ENCODE measurements around the gene CEBPE.
A peak's percentile ranks its signal among the peaks of the same experiment; 100 is the strongest.

Gene CEBPE

DNA sequence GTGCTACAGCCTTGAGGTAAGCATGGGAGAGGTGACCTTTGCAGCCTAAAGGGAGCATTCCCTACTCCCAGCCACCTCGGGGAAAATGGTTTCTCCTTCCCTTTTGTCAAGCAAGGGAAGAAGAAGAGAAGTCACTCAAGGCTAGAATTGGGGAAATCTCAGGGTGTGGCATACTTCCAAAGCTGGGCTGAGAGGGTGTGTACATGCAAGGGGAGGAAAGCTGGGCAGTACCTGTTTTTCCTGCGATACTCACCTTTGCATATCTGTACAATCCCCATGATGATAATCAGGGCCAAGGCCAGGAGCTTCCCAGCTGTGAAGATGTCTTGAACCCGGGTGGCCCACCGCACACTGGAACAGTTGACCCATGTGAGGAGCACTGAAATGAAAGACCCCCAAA is 23.8 kb upstream of the CEBPE start:
- no peak for DNase-seq

DNA sequence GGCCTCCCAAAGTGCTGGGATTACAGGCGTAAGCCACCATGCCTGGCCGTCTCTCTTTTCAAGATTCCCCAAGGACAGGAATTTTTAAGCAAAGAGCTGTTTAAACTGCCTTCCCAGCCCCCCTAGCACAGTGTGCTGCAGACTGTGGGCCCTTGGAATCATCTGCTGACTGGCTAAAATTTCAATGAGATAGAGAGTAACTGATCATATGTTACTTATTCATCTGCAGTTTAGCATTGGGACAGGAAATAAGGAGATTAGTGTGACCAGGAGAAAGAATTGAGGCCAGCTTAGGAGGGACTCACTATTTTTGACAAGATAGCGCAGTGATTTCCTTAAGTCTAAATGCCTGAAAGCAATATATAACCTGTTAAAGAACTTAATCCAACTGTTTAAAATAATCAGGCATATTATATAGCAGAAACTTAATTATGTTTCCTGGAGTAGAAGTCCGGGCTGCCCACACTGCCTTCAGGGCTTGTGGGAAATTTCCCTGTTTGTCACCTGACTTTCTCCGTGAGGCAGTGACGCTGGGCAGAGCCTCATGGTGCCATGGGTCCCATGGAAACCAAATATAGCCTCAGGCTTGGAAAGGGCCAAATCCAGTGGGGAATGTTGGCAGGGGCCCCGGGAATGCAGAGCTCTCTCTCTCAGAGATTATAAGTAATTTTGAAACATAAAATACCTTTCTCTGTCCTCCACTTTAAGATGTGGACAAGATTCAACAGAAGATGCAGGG is 22.8 kb upstream of the CEBPE start:
- DNase-seq = no peak

DNA sequence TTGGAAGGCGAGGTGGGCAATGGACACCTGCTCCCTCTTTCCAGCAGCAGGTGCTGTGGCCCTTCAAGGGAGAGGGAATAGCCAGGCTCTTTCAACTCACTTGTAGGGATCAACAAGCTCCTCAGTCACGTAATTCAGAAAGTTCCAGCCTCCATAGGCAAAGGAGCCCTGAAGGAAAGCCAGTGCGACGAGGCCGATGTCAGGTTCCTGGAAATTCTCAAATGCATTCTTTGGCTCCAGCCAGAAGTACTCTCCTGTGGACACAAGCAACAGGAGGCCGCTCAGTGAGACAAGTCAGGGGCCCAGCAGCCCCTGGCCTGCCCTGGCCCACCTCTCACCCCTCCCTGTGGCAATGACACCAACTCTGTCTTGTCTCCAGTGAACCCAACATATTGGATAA is 21.3 kb upstream of the CEBPE start:
- no peak for DNase-seq

DNA sequence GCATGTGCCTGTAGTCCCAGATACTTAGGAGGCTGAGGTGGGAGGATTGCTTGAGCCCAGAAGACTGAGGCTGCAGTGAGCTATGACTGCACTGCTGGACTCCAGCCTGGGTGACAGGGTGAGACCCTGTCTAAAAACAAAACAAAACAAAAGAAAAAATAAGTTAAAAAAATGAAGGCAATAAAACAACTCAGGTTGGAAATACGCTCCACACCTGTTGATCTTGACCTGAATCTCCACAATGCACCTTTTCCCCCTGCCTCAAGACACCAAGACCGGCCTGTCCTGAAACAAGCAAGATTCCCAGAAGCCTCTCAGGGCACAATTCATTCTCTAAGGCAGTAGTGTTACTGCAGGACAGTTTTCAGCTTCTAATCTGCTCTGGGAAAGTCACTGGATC is 20.8 kb upstream of the CEBPE start:
- no peak for DNase-seq

DNA sequence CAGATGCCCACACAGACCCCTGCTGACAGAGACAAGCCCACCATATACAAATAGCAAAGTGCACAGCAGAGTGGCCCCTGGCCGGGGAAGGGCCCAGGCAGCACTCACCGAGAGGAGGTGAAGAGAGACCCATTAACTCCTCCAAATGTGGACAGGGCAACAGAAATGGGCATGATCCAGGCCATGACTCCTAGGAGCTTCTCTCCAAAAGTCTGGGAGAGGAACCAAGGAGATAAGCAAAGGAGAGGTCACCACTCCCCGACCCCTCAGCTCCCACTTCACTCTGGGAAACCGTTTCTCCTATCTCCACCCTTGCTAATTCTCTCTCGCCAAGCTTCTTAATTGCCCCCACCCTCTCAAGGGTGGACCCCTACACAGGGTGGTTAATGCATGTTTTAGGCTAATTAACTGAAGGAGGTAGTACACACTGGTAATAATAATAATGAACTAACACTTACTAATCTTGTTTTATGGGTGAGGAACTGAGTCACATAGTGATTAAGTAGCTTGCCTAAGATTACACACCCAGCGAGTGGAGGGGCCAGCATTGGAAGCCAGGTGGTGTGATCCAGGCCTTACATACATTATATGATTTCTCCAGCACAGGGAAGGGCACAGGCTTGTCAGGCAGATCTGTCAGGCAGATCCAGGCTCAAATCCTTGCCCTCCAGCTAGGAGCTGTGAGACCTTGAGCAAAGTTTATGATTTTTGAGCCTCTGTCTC is 18.9 kb upstream of the CEBPE start:
- DNase-seq = no peak

DNA sequence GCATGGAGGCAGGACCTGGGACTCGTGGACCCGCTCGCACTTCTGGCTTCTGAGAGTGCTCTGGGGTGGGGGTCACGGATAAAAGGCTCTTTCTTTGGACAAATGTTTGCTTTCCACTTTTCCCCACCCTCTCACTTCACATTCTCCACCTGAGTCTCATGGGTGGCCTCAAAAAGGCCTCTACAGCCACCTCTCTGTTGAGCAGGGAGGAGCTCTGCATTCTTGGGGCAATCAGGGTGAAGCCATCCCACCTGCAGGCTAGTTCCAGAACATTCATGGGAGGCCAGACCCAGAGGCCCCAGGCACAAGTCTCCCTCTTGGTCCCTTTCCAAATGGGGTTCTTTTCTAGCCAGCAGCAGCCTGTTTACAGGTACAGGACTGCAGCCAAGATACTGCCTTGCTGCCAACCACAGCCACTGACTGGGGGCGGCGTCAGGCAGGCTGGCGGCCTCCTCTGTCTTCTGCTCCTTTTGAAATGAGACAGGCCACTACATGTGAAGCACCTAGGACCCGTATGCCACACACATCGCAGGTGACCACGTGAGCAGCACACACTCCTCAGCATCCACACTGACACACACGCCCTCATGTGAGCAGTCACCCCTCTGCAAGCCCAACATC is 18.2 kb upstream of the CEBPE start:
- no peak for DNase-seq

DNA sequence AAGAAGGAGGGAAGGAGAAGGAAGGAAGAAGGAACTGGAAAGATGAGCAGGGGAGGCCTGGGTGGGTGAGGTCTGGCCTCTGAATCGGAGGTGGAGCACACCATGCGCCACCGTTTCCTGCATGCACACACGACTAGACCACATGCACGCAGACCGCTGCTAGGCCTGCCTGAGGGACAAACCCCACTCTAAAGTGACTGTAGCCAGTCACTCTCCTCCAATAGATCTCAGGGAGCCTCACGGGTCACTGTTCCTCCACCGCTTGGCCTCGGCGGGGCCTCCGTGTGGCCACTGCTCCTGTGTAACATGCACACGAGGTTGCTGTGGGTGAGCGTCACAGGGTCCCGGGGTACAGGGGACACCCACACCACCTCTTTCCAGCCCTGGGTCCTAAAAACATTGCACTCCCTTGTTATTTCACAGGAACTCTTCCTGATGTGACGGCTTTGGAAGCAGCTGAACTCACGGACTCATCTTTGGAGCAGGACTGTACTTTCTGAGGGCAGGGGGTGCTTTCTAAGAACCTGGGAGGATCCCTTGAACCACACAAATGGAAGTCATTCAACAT is 17.6 kb upstream of the CEBPE start:
- DNase-seq = no peak

DNA sequence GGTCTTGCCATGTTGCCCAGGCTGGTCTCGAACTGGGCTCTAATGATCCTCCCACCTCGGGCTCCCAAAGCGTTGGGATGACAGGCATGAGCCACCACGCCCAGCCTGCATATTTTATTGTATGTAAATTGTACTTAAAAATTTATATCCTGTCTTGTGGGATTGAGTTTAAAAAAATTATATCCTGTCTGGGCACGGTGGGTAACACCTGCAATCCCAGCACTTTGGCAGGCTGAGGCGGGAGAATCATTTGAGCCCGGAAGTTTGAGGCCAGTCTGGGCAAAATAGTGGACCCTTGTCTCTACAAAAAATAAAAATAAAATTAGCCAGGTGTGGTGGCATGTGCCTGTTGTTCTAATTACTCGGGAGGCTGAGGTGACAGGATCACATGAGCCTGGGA is 13.9 kb upstream of the CEBPE start:
- no peak for DNase-seq

DNA sequence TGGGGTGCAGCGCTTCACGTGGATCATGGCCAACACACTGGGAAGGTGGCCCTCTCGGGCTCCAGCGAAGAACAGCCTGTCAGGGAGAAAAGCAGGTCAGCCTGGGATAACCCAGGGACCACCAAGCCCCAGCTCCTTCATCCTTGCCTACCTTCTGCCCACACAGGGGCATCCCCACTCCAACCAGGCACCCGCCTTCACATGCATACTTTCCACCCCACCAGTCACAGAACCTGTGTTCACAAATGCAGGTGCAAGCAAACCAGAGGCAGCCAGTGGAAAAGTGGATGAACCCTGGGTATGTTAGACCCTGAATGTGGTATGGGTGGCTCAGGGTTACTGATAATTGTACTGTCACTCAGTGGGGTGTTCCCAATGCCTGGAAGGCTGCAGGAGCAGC is 12.4 kb upstream of the CEBPE start:
- DNase-seq = no peak

DNA sequence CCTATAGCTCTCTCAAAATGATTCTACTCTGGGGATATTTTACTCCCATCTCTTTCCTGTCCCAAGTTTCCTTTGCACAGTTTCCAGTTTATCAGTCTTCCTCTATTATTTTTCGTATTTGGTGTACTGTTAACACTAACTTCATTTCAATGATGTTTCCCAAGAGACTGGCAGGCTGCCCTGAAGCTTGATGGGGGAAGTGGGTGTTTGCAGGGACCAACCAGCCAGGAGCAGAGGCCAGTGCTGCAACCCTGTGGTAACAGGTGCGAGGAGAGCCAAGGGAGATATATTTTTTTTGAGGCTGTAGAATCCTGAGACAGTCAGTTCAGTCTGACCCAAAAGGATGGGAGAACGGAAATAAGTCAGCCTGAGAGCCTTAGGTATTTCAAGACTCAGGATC is 11.8 kb upstream of the CEBPE start:
- DNase-seq = peak; percentile 66

DNA sequence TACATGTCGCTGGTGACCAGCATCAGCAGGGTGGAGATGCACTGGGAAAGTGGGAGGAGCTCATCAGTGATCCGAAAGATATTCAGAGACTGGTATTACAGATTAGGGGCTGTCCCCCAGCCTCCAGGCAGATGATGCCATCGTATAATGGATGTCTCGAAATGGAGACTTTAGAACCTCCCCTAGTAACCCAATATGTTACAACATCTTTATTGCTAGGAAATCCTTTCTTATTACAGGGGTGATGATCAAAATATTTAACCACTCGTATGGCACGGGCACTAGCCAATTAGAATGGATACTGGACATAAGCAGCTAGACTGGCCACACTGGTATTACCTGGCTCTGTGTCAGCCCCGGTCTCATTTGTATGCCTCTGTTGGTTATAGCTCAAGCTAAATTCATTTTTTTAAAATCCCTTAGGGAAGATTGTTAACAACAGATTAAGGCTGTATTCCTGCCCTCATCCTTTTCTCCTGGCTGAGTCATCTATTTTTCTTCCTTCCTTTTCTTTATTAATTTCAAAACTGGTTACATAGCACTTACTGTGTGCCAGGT is 10.8 kb upstream of the CEBPE start:
- no peak for DNase-seq

DNA sequence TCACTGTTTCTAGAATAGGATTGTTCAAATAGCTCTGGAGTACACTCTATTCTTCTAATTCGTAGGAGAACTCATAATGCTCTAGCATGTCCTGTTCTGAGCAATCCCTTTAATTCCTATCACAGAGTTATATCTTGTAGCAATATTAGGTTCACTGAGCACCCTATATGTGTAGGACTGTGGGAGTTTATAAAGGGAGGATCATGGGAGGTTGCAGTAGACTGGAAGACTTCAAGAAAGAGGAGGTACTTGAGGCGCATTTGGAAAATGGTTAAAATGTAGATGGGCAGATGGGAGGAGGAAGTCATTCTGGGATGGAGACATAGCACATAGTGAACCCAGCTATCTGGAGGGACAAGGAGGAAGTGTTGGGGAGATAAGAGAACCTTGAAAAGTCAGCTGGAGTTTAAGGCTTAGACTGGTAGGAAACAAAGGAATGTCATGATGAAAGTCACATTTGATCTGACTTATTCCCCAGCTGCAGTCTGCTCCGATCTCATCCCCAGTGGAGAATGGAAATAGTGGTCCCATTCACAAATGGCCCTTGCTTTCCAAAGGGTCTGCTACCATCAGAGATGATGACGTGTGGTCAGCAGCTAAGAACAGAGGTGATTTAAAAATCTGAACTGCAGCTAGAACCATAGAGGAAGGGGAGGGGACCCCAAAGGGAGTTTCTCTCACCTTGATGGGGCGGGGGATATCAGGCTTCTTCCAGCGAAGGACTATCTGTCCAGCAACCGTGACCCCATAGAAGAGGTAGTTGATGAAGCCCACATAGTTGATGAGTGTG is 10.1 kb upstream of the CEBPE start:
- DNase-seq = no peak

DNA sequence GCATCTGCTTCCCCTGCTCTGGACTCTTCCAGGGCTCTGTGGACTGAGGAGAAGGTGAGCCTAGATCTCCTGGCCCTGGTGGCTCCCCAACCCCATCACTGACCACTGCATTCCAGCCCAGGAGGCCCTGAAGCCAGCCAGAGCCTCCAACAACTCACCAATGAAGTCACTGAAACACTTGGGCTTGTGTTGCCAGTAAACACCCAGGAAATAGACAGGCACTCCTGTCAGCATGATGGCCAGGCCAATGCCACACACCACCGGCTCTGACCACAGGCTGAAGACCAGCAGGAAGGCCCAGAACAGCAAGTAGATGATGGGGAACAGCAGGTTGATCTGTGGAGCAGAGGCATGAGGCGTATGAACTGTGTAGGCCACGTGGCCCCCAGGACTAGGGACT is 8.8 kb upstream of the CEBPE start:
- DNase-seq = no peak

DNA sequence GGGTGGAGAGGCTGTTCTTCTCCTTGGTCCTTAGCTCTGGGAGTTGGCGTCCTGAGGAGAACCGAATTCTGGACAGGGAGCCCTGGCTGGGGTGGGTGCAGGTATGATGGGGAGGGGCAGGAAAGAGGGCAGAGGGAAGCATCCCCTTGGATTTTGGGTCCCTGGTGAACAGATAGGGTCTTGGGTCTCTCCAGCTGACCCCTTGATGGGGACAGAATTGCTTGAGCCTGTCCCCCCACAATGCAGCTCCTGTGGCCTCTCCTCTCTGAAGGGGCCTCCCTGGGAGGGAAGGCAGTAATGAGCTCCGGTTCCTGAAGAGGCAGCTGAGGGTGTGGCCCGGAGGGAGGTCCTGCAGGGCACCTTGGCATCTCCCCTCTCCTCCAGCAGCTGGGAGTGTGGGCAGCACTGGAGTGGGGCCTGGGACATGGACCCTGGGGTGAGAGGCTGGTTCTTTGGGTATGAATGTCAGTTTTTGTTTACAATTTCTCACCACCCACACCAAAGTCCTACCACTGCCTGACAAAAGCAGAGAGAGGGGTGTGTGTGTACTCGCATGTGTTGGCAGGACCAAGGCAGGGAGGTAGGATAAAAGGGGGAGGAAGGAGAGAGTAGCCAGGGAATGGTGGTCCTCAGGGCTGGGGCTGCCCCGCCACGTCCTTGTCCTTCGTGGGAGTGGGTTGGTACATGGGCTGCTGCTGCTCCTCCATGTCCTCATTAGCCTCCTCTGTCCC is 7.7 kb upstream of the CEBPE start:
- DNase-seq = no peak

DNA sequence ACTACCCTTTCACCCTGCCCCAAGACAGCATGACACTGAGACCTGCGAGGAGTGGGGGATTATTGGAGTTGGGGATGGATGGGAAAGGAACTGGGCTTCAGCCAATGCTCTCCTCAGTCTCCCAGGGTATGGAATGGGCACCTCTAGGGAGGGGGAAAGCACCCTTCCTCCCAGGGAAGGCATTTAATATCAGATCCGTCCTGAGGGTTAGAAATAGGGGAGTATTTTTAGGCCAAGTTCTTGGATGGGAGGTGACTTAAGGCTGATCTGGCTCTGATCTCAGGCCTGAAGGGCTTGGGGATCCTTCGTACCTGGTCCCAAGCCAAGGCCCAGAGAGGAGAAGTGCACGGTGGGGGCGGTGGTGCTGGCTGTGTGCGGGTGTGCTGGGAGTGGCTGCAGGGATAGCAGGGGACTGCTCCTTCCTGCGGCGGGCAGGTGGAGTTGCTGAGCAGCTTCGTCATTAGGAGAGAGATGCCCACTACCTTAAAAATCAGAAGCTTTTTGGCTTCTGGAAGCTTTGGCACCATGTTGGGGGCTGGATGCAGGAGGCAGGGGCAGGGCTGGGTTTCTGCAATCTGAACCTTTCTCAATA is 7.0 kb upstream of the CEBPE start:
- no peak for DNase-seq

DNA sequence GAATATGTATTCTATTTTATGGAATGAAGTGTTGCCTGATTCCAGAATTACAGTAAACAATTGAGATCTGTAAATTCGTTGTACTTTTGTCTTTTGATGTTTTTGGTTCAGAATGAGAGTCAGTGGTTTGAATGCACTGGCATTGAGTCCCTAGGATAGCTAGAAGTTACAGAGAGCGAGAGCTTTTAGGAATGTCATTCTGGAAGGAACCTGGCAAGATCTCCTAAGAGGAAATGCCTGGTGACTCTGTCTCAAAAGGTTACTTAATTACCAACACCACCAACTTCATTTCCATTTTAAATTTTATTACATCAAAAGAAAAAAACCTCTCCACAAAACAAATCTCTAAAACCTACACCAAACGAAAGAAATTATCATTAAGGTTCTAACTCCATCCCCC is 6.0 kb upstream of the CEBPE start:
- no peak for DNase-seq

DNA sequence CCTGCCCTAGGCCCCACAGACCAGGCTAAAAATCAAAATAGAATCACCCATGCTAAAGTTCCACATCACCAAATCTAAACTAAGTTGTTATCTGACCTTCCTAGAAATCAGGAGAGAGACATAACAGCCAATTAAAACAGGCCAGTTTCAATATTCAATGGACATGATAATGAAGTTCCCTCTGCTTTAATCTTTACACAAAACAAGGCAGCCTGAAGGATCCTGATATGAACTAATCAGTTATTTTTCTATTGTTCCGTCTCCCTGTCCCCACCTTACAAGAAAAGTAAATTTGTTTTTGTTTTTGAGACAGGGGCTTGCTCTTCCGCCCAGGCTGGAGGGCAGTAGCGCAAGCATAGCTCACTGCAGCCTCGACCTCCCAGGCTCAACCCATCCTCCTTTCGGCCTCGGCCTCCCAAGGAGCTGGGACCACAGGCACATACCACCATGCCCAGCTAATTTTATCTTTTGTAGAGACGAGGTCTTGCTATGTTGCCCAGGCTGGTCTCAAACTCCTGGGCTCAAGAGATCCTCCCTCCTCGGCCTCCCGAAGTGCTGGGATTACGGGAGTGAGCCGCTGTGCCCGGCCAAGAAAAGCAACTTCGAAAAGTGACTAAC is 5.4 kb upstream of the CEBPE start:
- DNase-seq = no peak

DNA sequence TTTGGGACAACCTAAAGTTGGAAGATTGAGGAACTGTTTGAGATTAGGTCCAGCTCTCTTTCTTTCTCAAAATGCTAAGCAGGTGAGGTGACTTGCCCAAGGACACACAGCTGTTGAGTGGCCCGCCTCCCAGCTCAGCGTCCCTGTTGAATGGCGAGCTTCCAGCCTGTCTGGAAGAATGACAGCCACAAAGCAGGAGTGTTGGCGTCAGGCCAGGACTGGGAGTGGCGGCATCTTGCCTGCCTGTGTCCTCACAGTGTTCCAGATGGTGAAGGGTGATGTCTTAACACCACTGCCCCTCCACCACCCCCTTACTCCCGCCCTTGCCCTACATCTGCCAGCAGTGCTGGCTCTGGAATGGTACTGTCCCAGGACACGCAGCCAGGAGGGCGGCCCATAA is 4.4 kb upstream of the CEBPE start:
- DNase-seq = peak; percentile 68

DNA sequence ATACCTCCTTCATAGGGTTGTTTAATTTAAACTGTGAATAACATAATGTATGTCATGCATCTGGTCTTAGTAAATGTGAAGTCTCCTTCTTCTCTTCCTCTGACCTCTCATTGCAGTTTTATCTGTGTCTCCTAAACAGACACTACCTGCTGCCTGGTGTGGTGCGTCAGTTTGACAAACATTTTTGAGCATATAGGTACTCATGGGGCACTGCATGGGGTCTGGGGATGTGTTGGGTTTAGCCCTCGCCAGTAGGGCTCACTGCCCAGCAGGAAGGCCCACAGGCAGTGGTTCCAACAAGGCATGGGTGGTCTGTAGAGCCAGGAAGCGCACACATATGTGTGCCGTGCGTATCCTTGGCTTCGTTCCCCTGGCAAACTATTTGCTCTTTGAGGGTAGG is 3.0 kb upstream of the CEBPE start:
- no peak for DNase-seq

DNA sequence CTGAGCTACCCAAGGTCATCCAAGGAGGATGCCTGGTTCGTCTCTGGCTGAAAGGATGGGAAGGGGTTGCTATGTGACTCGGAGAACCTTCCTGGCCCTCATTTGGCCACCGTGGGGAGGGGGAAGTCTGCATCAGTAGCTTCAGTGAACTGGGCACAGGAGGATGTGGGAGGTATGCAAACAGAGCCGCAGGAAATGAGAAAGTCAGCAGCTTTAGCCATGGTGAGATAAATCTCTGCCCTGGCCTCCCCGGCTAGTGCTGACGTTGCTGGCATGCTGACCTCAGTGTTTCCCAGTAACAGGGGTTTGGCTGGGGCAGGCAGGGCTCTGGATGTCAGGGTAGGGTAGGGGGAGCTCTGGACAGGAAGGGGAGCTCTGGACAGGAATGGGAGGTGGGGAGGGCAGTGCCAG is 2.3 kb upstream of the CEBPE start:
- DNase-seq = no peak

DNA sequence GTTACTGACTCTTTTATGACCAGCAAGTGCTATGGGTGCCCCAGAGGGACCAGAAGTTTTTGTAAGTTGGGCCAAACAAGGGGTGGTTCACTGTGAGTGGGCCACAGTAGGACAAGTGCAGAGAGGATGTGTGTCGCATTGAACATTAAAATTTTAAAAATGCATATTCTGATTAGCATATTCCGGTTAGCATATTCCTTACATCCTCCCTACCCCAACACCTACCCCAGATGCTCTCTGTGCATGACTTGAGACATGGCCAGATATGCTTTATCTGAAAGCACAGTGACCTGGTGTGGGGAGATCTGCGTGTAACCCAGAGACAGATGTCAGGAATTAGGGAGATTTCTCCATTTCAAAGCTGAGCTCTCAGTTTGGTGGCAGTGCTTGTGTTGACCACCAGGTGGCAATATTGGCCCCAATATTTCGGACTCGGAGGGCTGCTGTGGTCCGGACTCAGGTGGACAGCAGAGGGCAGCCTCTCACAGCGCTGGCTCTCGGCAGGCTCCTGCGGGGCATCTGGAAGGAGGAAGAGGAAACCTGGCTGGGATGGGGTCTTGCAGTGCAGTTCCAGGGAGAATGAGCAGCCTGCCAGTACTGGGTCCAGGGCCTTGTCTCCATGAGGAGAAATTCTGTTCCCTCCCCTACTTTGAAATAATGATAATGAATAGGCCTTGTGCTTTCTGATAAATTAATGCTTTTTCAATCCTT is 1.6 kb upstream of the CEBPE start:
- peak; percentile 93 for DNase-seq

Data from hematopoietic multipotent progenitor cell treated with erythropoietin and hydrocortisone succinate and interleukin-3 and kit ligand, for 6 days (in vitro differentiated cells).